Karpas-422 (cell line): ENCODE measurements around the gene STXBP1. TPM values are rescaled to one million over a fixed set of nuclear protein-coding genes. Genes with fewer than 3 reads are reported as not detected.
A peak's percentile ranks its signal among the peaks of the same experiment; 100 is the strongest.

Experiments
- DNase-seq: peaks from one replicate; pipeline ENCODE4 v3.0.0-alpha.2; 2015
- H2AFZ ChIP-seq: fragments of 200-600 bp; sonication (generic); 2 replicates; pipeline ENCODE4 v1.6.1; 2014; ENCODE audit warnings: antibody characterized with exemption, low read length, mixed read lengths
- H3K27ac ChIP-seq: fragments of 200-600 bp; sonication (generic); 2 replicates; pipeline ENCODE4 v1.5.1; 2014; ENCODE audit warnings: mild to moderate bottlenecking, low read length, moderate library complexity
- H3K27me3 ChIP-seq: fragments of 200-600 bp; sonication (generic); 2 replicates; pipeline ENCODE4 v1.6.1; 2014; ENCODE audit warnings: low read length, mixed read lengths
- H3K36me3 ChIP-seq: fragments of 200-600 bp; sonication (generic); 2 replicates; pipeline ENCODE4 v1.6.1; 2014; ENCODE audit warnings: low read length, mixed read lengths; ENCODE audit not compliant: insufficient read depth
- H3K4me1 ChIP-seq: fragments of 200-600 bp; sonication (generic); 2 replicates; pipeline ENCODE4 v1.6.1; 2014; ENCODE audit warnings: mild to moderate bottlenecking, low read length, mixed read lengths
- H3K4me2 ChIP-seq: fragments of 200-600 bp; sonication (generic); 2 replicates; pipeline ENCODE4 v1.6.1; 2014; ENCODE audit warnings: low read length, low read depth, mild to moderate bottlenecking; ENCODE audit not compliant: poor library complexity, severe bottlenecking
- H3K4me3 ChIP-seq: fragments of 200-600 bp; sonication (generic); 2 replicates; pipeline ENCODE4 v1.5.1; 2014; ENCODE audit warnings: mild to moderate bottlenecking, antibody characterized with exemption, low read length, mixed read lengths
- H3K79me2 ChIP-seq: fragments of 200-600 bp; sonication (generic); 2 replicates; pipeline ENCODE4 v1.6.1; 2014; ENCODE audit warnings: mild to moderate bottlenecking, low read length, mixed read lengths
- H3K9ac ChIP-seq: fragments of 200-600 bp; sonication (generic); 2 replicates; pipeline ENCODE4 v1.6.0; 2014; ENCODE audit warnings: low read length
- H3K9me2 ChIP-seq: fragments of 200-600 bp; sonication (generic), shearing (Covaris generic); replicated peaks from 2 replicates; pipeline ENCODE4 v1.6.0; 2014; ENCODE audit warnings: mild to moderate bottlenecking, low read length, moderate library complexity; ENCODE audit not compliant: insufficient read depth
- H3K9me3 ChIP-seq: fragments of 300-700, 200-600 bp; sonication (generic); 2 replicates; pipeline ENCODE4 v1.6.1; 2014; ENCODE audit warnings: low read length, mixed read lengths
- H4K20me1 ChIP-seq: fragments of 200-600 bp; sonication (generic); 2 replicates; pipeline ENCODE4 v1.6.1; 2014; ENCODE audit warnings: mild to moderate bottlenecking, antibody characterized with exemption, low read length, low read depth; ENCODE audit not compliant: insufficient read depth
- total RNA-seq: library from RNA; depleted of rRNA; stranded (reverse); fragments of >200 nt; shearing (Covaris generic); gene quantifications from 2 replicates; pipeline ENCODE4 v1.2.3, GENCODE V29; 2014; ENCODE audit warnings: low replicate concordance

STXBP1 gene
- total RNA-seq, 1 experiment from 2014 or later: 3.1 TPM

DNA sequence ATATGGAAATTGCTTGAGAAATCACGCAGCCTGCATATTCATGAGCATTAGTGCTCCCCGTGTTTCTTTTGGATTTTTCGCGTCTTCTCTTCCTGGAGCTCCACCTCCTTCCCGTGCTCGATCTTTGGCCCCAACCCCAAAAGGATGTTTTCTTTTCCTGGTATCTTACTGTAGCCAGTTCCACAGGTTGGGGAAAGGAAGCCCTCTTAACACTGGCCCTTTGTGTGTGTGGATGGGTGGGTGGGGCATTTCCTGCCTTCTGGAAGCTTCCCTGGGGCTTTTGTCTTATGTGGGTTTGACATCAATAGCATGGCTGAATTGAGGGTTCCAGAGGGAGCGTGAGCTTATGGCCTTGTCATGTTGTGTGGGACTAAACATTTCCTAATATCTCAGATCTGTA is 21.9 kb downstream of the STXBP1 start:
- no peak overlapping the region for H3K9ac ChIP-seq
- H3K27me3 ChIP-seq: no peaks in the 10 kb centered on the region
- peaks cover 8% of the 10 kb centered on the region; the same call in 1 of the 2 replicates for H4K20me1 ChIP-seq

DNA sequence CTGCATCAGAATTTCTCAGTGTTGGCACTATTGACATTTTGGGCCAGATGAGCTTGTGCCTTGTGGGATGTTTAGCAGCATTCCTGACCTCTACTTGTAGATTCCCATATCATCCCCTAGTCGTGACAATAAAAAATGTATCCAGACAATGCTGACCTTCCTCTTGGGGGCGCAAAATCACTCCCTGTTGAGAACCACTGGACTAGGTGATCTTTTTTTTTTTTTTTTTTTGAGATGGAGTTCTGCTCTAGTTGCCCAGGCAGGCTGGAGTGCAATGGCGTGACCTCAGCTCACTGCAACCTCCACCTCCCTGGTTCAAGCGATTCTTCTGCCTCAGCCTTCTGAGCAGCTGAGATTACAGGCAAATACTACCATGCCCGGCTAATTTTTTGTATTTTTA is 22.6 kb downstream of the STXBP1 start:
- Histone ChIP-seq H3K79me2 (no peaks in the 10 kb centered on the region), H4K20me1 (peaks cover 8% of the 10 kb centered on the region; the same call in 1 of the 2 replicates), H3K27me3 (no peaks in the 10 kb centered on the region), H3K4me2 (no peak overlapping the region), H3K4me1 (no peaks in the 10 kb centered on the region), H3K9ac (no peak overlapping the region), H3K9me3 (no peaks in the 10 kb centered on the region), H3K36me3 (no peaks in the 10 kb centered on the region), H3K27ac (no peak overlapping the region), H3K9me2 (no peaks in the 10 kb centered on the region), H2AFZ (no peak overlapping the region), H3K4me3 (no peak overlapping the region)
- DNase-seq: peak; percentile 56

More for the DNA sequence above, 21.9 kb downstream of the STXBP1 start:
- H3K4me3 ChIP-seq: no peak overlapping the region
- no peaks in the 10 kb centered on the region for H3K9me2 ChIP-seq
- H3K36me3 ChIP-seq: no peaks in the 10 kb centered on the region
- H3K4me2 ChIP-seq: no peak overlapping the region
- no peak for DNase-seq
- no peak overlapping the region for H2AFZ ChIP-seq
- H3K27ac ChIP-seq: no peak overlapping the region
- H3K4me1 ChIP-seq: no peaks in the 10 kb centered on the region
- H3K79me2 ChIP-seq: no peaks in the 10 kb centered on the region
- H3K9me3 ChIP-seq: no peaks in the 10 kb centered on the region

DNA sequence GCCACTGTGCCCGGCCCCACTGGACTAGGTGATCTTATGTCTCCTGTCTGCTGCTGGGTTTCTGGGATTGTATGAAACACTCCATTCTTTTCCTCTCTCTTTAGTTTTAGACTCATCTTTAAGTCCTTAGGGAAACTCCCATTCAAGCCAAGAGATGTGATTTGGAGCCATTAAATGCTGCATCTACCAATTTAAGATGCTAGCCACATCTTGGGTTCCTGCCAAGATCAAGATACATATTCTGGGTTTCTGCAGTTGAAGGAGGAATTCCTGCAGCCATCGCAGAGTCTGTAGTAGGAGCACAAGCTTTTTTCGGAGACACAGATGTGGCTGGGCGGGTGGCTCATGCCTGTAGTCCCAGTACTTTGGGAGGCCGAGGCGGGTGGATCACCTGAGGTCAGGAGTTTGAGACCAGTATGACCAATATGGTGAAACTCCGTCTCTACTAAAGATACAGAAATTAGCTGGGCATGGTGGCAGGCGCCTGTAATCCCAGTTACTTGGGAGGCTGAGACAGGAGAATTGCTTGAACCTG is 23.2 kb downstream of the STXBP1 start:
- Histone ChIP-seq H3K4me1 (no peaks in the 10 kb centered on the region), H3K4me3 (no peak overlapping the region), H3K27ac (no peak overlapping the region), H3K9me3 (no peaks in the 10 kb centered on the region), H3K4me2 (no peak overlapping the region), H2AFZ (no peak overlapping the region), H3K27me3 (no peaks in the 10 kb centered on the region), H4K20me1 (peaks cover 8% of the 10 kb centered on the region; the same call in 1 of the 2 replicates), H3K9ac (no peak overlapping the region), H3K79me2 (no peaks in the 10 kb centered on the region), H3K36me3 (no peaks in the 10 kb centered on the region), H3K9me2 (no peaks in the 10 kb centered on the region)
- DNase-seq: no peak

DNA sequence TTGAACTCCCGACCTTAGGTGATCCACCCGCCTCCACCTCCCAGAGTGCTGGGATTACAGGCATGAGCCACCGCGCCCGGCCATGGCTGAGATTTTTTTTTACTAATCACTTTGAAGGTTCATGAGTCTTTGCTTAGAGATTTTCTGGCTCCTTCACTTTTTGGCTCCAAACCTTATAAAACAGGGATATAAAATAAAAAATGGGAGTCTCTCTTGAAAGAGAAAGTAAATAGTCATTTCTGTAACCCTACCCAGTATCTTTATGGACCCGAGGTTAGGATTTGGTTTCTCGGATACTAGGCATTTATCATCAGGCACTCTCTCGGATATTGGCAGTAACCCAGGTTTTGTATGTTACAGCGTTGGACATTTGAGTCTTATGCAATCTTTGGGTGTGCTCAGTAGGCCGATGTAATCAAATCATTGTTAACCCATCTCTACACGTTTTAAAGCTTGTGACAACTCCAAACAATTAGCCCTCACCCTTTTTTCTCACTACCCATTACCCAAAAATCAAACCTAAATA is 25.3 kb downstream of the STXBP1 start:
- no peak overlapping the region for H3K4me2 ChIP-seq

DNA sequence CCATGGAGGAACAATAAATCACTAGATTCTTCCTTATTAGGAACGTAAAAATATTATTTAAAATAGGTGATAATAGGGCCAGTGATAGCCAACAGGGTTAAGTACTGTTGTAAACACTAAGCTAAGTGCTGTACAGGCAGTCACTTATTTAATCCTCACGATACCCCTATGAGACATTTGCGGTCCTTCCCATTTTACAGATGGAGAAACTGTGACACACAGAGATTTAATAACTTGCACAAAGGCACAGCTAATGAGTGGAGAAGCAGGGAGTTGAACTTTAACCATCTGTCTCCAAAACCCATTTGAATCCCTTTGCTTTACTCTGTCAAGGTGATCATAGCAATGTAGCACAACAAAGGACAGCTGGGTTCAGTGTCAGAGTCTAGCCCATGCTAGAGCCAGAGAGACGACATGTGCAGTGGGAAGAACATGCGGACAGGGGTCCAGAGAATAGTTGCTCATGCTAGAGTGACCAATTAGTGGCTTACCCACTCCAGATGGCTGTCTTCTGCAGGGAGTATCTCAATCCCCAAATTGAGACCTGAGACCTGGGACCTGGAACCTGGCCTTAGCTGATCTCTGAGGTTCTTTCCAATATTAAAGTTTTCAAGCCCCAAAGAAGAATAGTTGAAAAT is 28.9 kb downstream of the STXBP1 start:
- Histone ChIP-seq H4K20me1 (no peaks in the 10 kb centered on the region; the same call in 1 of the 2 replicates), H3K79me2 (no peaks in the 10 kb centered on the region), H2AFZ (no peak overlapping the region), H3K27me3 (no peaks in the 10 kb centered on the region), H3K9me2 (no peaks in the 10 kb centered on the region), H3K4me2 (no peak overlapping the region), H3K9me3 (no peaks in the 10 kb centered on the region), H3K27ac (no peak overlapping the region), H3K9ac (no peak overlapping the region), H3K4me1 (no peaks in the 10 kb centered on the region), H3K36me3 (no peaks in the 10 kb centered on the region), H3K4me3 (no peak overlapping the region)
- DNase-seq: no peak

More for the DNA sequence above, 25.3 kb downstream of the STXBP1 start:
- Histone ChIP-seq H3K36me3 (no peaks in the 10 kb centered on the region), H3K9ac (no peak overlapping the region), H2AFZ (no peak overlapping the region), H3K4me3 (no peak overlapping the region), H3K27me3 (no peaks in the 10 kb centered on the region), H4K20me1 (peaks cover 8% of the 10 kb centered on the region; the same call in 1 of the 2 replicates), H3K79me2 (no peaks in the 10 kb centered on the region), H3K4me1 (no peaks in the 10 kb centered on the region), H3K27ac (no peak overlapping the region), H3K9me2 (no peaks in the 10 kb centered on the region), H3K9me3 (no peaks in the 10 kb centered on the region)
- no peak for DNase-seq

DNA sequence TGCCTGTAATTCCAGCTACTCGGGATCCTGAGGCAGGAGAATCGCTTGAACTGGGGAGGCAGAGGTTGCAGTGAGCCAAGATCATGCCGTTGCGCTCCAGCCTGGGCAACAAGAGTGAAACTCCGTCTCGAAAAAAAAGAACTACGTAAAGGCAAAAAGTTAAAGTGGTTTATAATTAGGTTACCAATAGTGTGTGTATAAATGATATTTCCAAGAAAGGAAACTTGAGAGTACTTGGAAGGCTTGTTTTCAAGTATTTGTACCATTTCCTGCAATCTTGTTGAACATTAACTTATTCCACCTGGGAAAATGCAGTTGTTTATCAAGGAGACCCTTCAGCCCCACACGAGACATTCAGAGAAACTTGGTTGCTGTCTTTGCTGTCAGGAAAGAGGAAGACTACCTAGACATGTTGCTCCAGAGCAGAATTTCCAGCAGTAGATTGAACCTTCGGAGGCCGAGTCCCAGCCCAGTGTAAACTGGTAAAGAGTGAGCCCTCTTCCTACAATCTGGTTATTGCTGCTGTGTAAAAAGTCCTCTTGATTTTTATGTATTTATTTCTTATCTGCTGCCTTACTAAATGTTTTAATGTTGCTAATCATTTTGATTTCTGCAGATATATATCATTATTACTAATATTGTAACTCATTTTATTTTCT is 30.1 kb downstream of the STXBP1 start:
- Histone ChIP-seq H3K79me2 (no peaks in the 10 kb centered on the region), H3K27ac (no peak overlapping the region), H3K4me1 (no peaks in the 10 kb centered on the region), H3K27me3 (no peaks in the 10 kb centered on the region), H3K9me2 (no peaks in the 10 kb centered on the region), H3K36me3 (no peaks in the 10 kb centered on the region), H3K4me3 (no peak overlapping the region), H4K20me1 (no peaks in the 10 kb centered on the region; the same call in 1 of the 2 replicates), H3K9ac (no peak overlapping the region), H3K4me2 (no peak overlapping the region), H3K9me3 (no peaks in the 10 kb centered on the region), H2AFZ (no peak overlapping the region)
- no peak for DNase-seq

DNA sequence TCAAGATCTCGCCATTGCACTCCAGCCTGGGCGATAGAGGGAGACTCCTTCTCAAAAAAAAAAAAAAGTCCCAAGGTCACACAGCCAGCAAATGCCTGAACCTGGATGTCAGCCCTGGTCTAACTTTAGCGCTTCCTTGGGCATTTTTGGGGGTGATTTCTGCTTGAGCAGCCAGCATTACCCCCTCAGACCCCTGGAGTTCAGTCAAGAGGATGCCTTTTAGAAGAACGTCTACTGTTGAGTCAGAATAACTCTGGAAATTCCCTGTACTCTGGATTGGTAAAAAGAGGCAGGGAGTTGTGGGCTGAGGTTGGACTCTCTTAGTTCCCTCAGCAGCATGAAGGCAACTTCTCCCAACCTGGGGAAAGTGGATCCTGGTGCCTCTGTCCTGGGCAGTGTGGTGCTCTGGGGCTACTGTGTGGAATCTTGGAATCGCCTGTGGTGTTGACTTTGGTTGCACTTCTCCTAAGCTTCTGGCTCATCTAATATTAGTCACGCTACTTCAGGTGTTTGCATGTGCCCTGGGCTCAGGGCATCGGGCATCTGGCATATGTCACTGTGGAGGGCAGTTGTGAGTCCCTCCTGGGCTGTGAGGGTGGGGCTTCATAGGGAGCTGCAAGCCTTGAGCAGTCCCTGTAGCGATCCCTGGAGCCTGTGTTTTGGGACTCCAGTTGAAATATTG is 32.2 kb downstream of the STXBP1 start:
- no peak overlapping the region for H3K4me3 ChIP-seq
- no peak overlapping the region for H2AFZ ChIP-seq
- no peak overlapping the region for H3K9ac ChIP-seq
- H3K36me3 ChIP-seq: no peaks in the 10 kb centered on the region
- no peaks in the 10 kb centered on the region for H3K79me2 ChIP-seq
- H3K9me3 ChIP-seq: no peaks in the 10 kb centered on the region
- no peak overlapping the region for H3K27ac ChIP-seq
- DNase-seq: no peak
- H3K4me1 ChIP-seq: no peaks in the 10 kb centered on the region
- H4K20me1 ChIP-seq: no peaks in the 10 kb centered on the region
- H3K27me3 ChIP-seq: no peaks in the 10 kb centered on the region
- no peak overlapping the region for H3K4me2 ChIP-seq
- H3K9me2 ChIP-seq: no peaks in the 10 kb centered on the region

DNA sequence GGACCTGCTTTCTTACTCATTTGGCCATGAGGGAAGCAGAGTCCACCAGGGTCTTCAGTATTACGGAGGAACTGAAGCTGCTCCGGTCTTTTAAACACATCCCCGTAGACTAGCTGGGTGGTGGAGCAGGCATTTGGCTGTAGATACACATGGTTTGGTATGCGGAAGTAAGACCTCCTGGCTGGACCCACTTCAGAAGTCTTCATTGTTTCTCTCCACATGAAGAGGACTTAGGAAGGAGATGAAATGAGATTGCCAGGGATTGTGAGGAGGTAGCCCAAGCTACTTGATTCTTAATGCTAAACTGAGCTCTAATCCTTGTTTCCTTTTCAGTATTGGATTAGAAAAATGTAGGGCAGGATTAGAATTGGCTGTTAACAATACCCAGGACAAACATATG is 32.9 kb downstream of the STXBP1 start:
- no peak overlapping the region for H3K4me3 ChIP-seq
- H3K27ac ChIP-seq: no peak overlapping the region
- H4K20me1 ChIP-seq: no peaks in the 10 kb centered on the region
- H3K4me1 ChIP-seq: no peaks in the 10 kb centered on the region
- no peak overlapping the region for H2AFZ ChIP-seq
- no peaks in the 10 kb centered on the region for H3K79me2 ChIP-seq
- H3K36me3 ChIP-seq: no peaks in the 10 kb centered on the region
- H3K27me3 ChIP-seq: no peaks in the 10 kb centered on the region
- H3K9ac ChIP-seq: no peak overlapping the region
- H3K9me2 ChIP-seq: no peaks in the 10 kb centered on the region
- no peak overlapping the region for H3K4me2 ChIP-seq
- H3K9me3 ChIP-seq: no peaks in the 10 kb centered on the region
- DNase-seq: no peak
